Natural killer cell (primary cell): ENCODE results near the gene PARD3B. TPM values are rescaled to one million over a fixed set of nuclear protein-coding genes. Genes with fewer than 3 reads are reported as not detected.

ENCODE experiments used
- ATAC-seq, 3 donors: fragments of 150-1000 bp in 2 of 3; fragments of 200-7000 bp in 1 of 3; cut with Tn5 transposase; 1 replicate in 1 of 3; 2 replicates in 2 of 3; pipeline ENCODE4 v1.10.0; 2021; ENCODE audit warnings: mild to moderate bottlenecking in 2 of 3, moderate library complexity in 2 of 3
- DNase-seq, 2 donors: peaks; one replicate each; pipeline versions ENCODE4 v3.0.0 to v3.0.0-alpha.2; 2013 to 2021; ENCODE audit warnings: mixed read lengths in 1 of 2
- H3K27ac ChIP-seq: one replicate; pipeline ENCODE4 v1.5.1; 2013; ENCODE audit warnings: mild to moderate bottlenecking, low read length
- H3K27me3 ChIP-seq: one replicate; pipeline ENCODE4 v1.6.1; 2013; ENCODE audit warnings: low read length; ENCODE audit not compliant: control insufficient read depth, insufficient read depth
- H3K36me3 ChIP-seq: one replicate; pipeline ENCODE4 v1.6.1; 2013; ENCODE audit warnings: low read length; ENCODE audit not compliant: control insufficient read depth, insufficient read depth
- H3K4me1 ChIP-seq: one replicate; pipeline ENCODE4 v1.6.1; 2013; ENCODE audit warnings: low read length; ENCODE audit not compliant: control insufficient read depth, insufficient read depth
- H3K4me3 ChIP-seq: one replicate; pipeline ENCODE4 v1.5.1; 2013; ENCODE audit warnings: low read length
- H3K9me3 ChIP-seq: one replicate; pipeline ENCODE4 v1.6.1; 2013; ENCODE audit warnings: low read length; ENCODE audit not compliant: control insufficient read depth, insufficient read depth
- H3K27ac Mint-ChIP-seq, 2 donors: one replicate each; pipeline ENCODE4 v1.8.0; 2022; ENCODE audit warnings: mild to moderate bottlenecking in 2 of 2, mixed read lengths in 2 of 2, moderate library complexity in 1 of 2
- H3K27me3 Mint-ChIP-seq, 2 donors: one replicate each; pipeline ENCODE4 v1.8.0; 2022; ENCODE audit warnings: low read depth in 2 of 2, mixed read lengths in 2 of 2
- H3K36me3 Mint-ChIP-seq: one replicate; pipeline ENCODE4 v1.8.0; 2022; ENCODE audit warnings: mixed read lengths
- H3K4me1 Mint-ChIP-seq, 2 donors: one replicate each; pipeline ENCODE4 v1.8.0; 2022; ENCODE audit warnings: mixed read lengths in 2 of 2
- H3K4me3 Mint-ChIP-seq: one replicate; pipeline ENCODE4 v1.8.0; 2022; ENCODE audit warnings: mild to moderate bottlenecking, moderate library complexity, mixed read lengths
- H3K9me3 Mint-ChIP-seq, 2 donors: one replicate each; pipeline ENCODE4 v1.8.0; 2022; ENCODE audit warnings: mixed read lengths in 2 of 2
- CTCF ChIP-seq: fragments of 200-600 bp; IDR thresholded peaks from one replicate; pipeline ENCODE4 v1.8.0; 2022; ENCODE audit warnings: antibody characterized with exemption
- WGBS: methylation state at CpG from one replicate; pipeline ENCODE4 v1.1.7; 2013; ENCODE audit warnings: missing lambda C conversion rate; ENCODE audit not compliant: insufficient coverage; 5-methylcytosine and 5-hydroxymethylcytosine counted together
- intact Hi-C: fragments of 100-400 bp; cut with micrococcal nuclease; formaldehyde crosslinking; loops from one replicate; pipeline ENCODE4 v1.14.2; 2022
- total RNA-seq, 4 donors: library from RNA; stranded (reverse); fragments of 120-200 nt in 1 of 4; gene quantifications; one replicate each; pipeline versions ENCODE4 v1.2.3 to v1.2.4, GENCODE V29; 2013 to 2022

The PARD3B gene
- total RNA-seq, 3 donors from 2014 or later (not counting 1 experiment from before 2014, with no cell fraction given), result 0.13 to 0.45 TPM; not detected in 1

- DNase-seq (no peak), ATAC-seq (no peak)
- Mint-ChIP-seq H3K36me3 (no peaks in the 10 kb centered on the region), H3K4me1 (peaks cover 11 to 15% of the 10 kb centered on the region in 2 donors), H3K4me3 (no peak overlapping the region), H3K27ac (no peak overlapping the region), H3K9me3 (no peaks in the 10 kb centered on the region), H3K27me3 (no peaks in the 10 kb centered on the region)
- Histone ChIP-seq H3K36me3 (no peaks in the 10 kb centered on the region), H3K9me3 (no peaks in the 10 kb centered on the region), H3K27ac (no peak overlapping the region), H3K4me1 (no peaks in the 10 kb centered on the region), H3K27me3 (no peaks in the 10 kb centered on the region), H3K4me3 (no peak overlapping the region)
- intact Hi-C loops, result no loop called here
- no peak for TF ChIP-seq CTCF
Observed at GRCh38 chr2:205128726-205129125, 583.5 kb downstream of the PARD3B start.

GRCh38 chr2:205129531-205129930 is 584.3 kb downstream of the PARD3B start:
- no peaks in the 10 kb centered on the region for H3K9me3 Mint-ChIP-seq
- no peaks in the 10 kb centered on the region for H3K27me3 ChIP-seq
- no peaks in the 10 kb centered on the region for H3K27me3 Mint-ChIP-seq
- no peak overlapping the region for H3K4me3 ChIP-seq
- DNase-seq, result peak in 1 of 2 donors; percentile 16
- H3K4me1 Mint-ChIP-seq, result peaks cover 11 to 15% of the 10 kb centered on the region in 2 donors
- WGBS, result 28% methylated on average over 5 of the region's 5 CpGs
- intact Hi-C loops, result no loop called here
- H3K27ac Mint-ChIP-seq, result peak overlapping the region in 1 of 2 donors; percentile 41
- no peaks in the 10 kb centered on the region for H3K4me1 ChIP-seq
- no peak for TF ChIP-seq CTCF
- H3K9me3 ChIP-seq, result no peaks in the 10 kb centered on the region
- H3K27ac ChIP-seq, result no peak overlapping the region
- no peaks in the 10 kb centered on the region for H3K36me3 ChIP-seq
- no peak for ATAC-seq
- no peak overlapping the region for H3K4me3 Mint-ChIP-seq
- H3K36me3 Mint-ChIP-seq, result no peaks in the 10 kb centered on the region

- no peak overlapping the region for H3K27ac ChIP-seq
- H3K4me1 Mint-ChIP-seq, result peaks cover 11 to 15% of the 10 kb centered on the region in 2 donors
- no peak overlapping the region for H3K27ac Mint-ChIP-seq
- no peaks in the 10 kb centered on the region for H3K36me3 Mint-ChIP-seq
- no peaks in the 10 kb centered on the region for H3K36me3 ChIP-seq
- intact Hi-C loops, result no loop called here
- H3K27me3 Mint-ChIP-seq, result no peaks in the 10 kb centered on the region
- DNase-seq (peak in 1 of 2 donors; percentile 45), ATAC-seq (no peak)
- no peak for TF ChIP-seq CTCF
- no peak overlapping the region for H3K4me3 Mint-ChIP-seq
- H3K4me3 ChIP-seq, result no peak overlapping the region
- H3K27me3 ChIP-seq, result no peaks in the 10 kb centered on the region
- WGBS, result 63% methylated on average over 3 of the region's 4 CpGs
- H3K9me3 Mint-ChIP-seq, result no peaks in the 10 kb centered on the region
- H3K9me3 ChIP-seq, result no peaks in the 10 kb centered on the region
- H3K4me1 ChIP-seq, result no peaks in the 10 kb centered on the region
Observed at GRCh38 chr2:205130111-205130829, 585.0 kb downstream of the PARD3B start.

- H3K27ac Mint-ChIP-seq, result no peak overlapping the region
- no peaks in the 10 kb centered on the region for H3K4me1 ChIP-seq
- no peaks in the 10 kb centered on the region for H3K9me3 Mint-ChIP-seq
- peaks cover 0 to 8% of the 10 kb centered on the region in 2 donors for H3K27me3 Mint-ChIP-seq
- H3K4me1 Mint-ChIP-seq, result peaks cover 11 to 15% of the 10 kb centered on the region in 2 donors
- DNase-seq, result no peak
- no peak overlapping the region for H3K4me3 Mint-ChIP-seq
- no peak for TF ChIP-seq CTCF
- 88% methylated on average over 1 of the region's 1 CpG for WGBS
- H3K36me3 ChIP-seq, result no peaks in the 10 kb centered on the region
- intact Hi-C loops, result no loop called here
- H3K9me3 ChIP-seq, result no peaks in the 10 kb centered on the region
- H3K27me3 ChIP-seq, result no peaks in the 10 kb centered on the region
- no peak overlapping the region for H3K27ac ChIP-seq
- no peaks in the 10 kb centered on the region for H3K36me3 Mint-ChIP-seq
- no peak overlapping the region for H3K4me3 ChIP-seq
- ATAC-seq, result no peak
Observed at GRCh38 chr2:205133544-205133943, 588.3 kb downstream of the PARD3B start.
